OCI-LY3 (cell line): ENCODE results near the gene CAPN15.

Experiments used
- H2AFZ ChIP-seq: fragments of 200-600, 300-600 bp; shearing (Covaris generic); 2 replicates; pipeline ENCODE4 v1.6.0; 2014; ENCODE audit warnings: antibody characterized with exemption, low read depth, low read length
- H3K27ac ChIP-seq: fragments of 200-600, 300-600 bp; sonication (generic); 2 replicates; pipeline ENCODE4 v1.5.1; 2014; ENCODE audit warnings: mild to moderate bottlenecking, low read length, moderate library complexity, mixed read lengths
- H3K27me3 ChIP-seq: fragments of 200-600, 300-600 bp; sonication (generic); 2 replicates; pipeline ENCODE4 v1.6.1; 2014; ENCODE audit warnings: low read depth, low read length, mixed read lengths
- H3K36me3 ChIP-seq: fragments of 200-600, 300-600 bp; sonication (generic); replicated peaks from 2 replicates; pipeline ENCODE3; 2014; ENCODE audit warnings: low read depth, low read length, mixed read lengths
- H3K4me1 ChIP-seq: fragments of 300-600, 200-600 bp; sonication (generic); 2 replicates; pipeline ENCODE4 v1.6.1; 2014; ENCODE audit warnings: low read length, mixed read lengths
- H3K4me2 ChIP-seq: fragments of 200-600, 300-600 bp; sonication (generic); 2 replicates; pipeline ENCODE4 v1.6.1; 2014; ENCODE audit warnings: low read length, mixed read lengths
- H3K4me3 ChIP-seq: fragments of 300-600, 200-600 bp; sonication (generic); 2 replicates; pipeline ENCODE4 v1.5.1; 2014; ENCODE audit warnings: antibody characterized with exemption, mild to moderate bottlenecking, low read length, moderate library complexity
- H3K79me2 ChIP-seq: fragments of 300-600, 200-600 bp; shearing (Covaris generic); 2 replicates; pipeline ENCODE4 v1.6.1; 2014; ENCODE audit warnings: mild to moderate bottlenecking, low read length, mixed read lengths
- H3K9ac ChIP-seq: fragments of 300-600, 200-600 bp; shearing (Covaris generic); 2 replicates; pipeline ENCODE4 v1.6.0; 2014; ENCODE audit warnings: mild to moderate bottlenecking, low read length, moderate library complexity
- H3K9me3 ChIP-seq: fragments of 200-600, 300-600 bp; shearing (Covaris generic); 2 replicates; pipeline ENCODE4 v1.6.1; 2014; ENCODE audit warnings: low read length, mixed read lengths; ENCODE audit not compliant: insufficient read depth
- H4K20me1 ChIP-seq: fragments of 200-600, 300-600 bp; sonication (generic); 2 replicates; pipeline ENCODE4 v1.6.1; 2016; ENCODE audit warnings: low read length, mixed read lengths; ENCODE audit not compliant: insufficient read depth
- CTCF ChIP-seq: fragments of 200-600, 300-600 bp; sonication (generic); IDR thresholded peaks from 2 replicates; pipeline ENCODE4 v1.5.1; 2014; ENCODE audit warnings: antibody characterized with exemption, low read length, low read depth
- EZH2phosphoT487 ChIP-seq: fragments of 200-600 bp; shearing (Covaris generic); IDR thresholded peaks from 2 replicates; pipeline ENCODE4 v1.6.1; 2018; ENCODE audit warnings: antibody characterized with exemption, mixed run types, low read depth

The CAPN15 gene

GRCh38 chr16:531494-532125 lies 4.1 kb downstream of the CAPN15 start:
- TF ChIP-seq CTCF = no peak
- no peak overlapping the region for H2AFZ ChIP-seq
- peaks cover 7% of the 10 kb centered on the region for H3K4me1 ChIP-seq
- H3K9me3 ChIP-seq = no peaks in the 10 kb centered on the region
- H3K4me3 ChIP-seq = no peak overlapping the region
- peaks cover 96% of the 10 kb centered on the region for H3K79me2 ChIP-seq
- no peak overlapping the region for H3K27ac ChIP-seq
- no peak overlapping the region for H3K9ac ChIP-seq
- H4K20me1 ChIP-seq = peaks cover 43% of the 10 kb centered on the region
- H3K36me3 ChIP-seq = peaks cover 6% of the 10 kb centered on the region
- H3K27me3 ChIP-seq = no peaks in the 10 kb centered on the region
- H3K4me2 ChIP-seq = no peak overlapping the region

- H3K4me3 ChIP-seq = no peak overlapping the region
- H3K9ac ChIP-seq = no peak overlapping the region
- no peak overlapping the region for H3K4me2 ChIP-seq
- no peaks in the 10 kb centered on the region for H3K9me3 ChIP-seq
- peaks cover 100% of the 10 kb centered on the region for H3K79me2 ChIP-seq
- no peak overlapping the region for H3K27ac ChIP-seq
- no peaks in the 10 kb centered on the region for H3K27me3 ChIP-seq
- no peak for TF ChIP-seq CTCF
- no peak for TF ChIP-seq EZH2phosphoT487
- H3K4me1 ChIP-seq = peaks cover 7% of the 10 kb centered on the region
- H2AFZ ChIP-seq = no peak overlapping the region
- H4K20me1 ChIP-seq = peaks cover 43% of the 10 kb centered on the region
- peaks cover 6% of the 10 kb centered on the region for H3K36me3 ChIP-seq
These were observed 6.0 kb downstream of the CAPN15 start for GRCh38 chr16:533391-534123.

GRCh38 chr16:534135-534534 lies 6.6 kb downstream of the CAPN15 start:
- H3K9me3 ChIP-seq = no peaks in the 10 kb centered on the region
- H3K9ac ChIP-seq = no peak overlapping the region
- H3K27me3 ChIP-seq = no peaks in the 10 kb centered on the region
- peaks cover 5% of the 10 kb centered on the region for H3K4me1 ChIP-seq
- peaks cover 40% of the 10 kb centered on the region for H4K20me1 ChIP-seq
- peaks cover 6% of the 10 kb centered on the region for H3K36me3 ChIP-seq
- no peak overlapping the region for H3K27ac ChIP-seq
- no peak overlapping the region for H3K4me2 ChIP-seq
- no peak overlapping the region for H2AFZ ChIP-seq
- H3K4me3 ChIP-seq = no peak overlapping the region
- peaks cover 100% of the 10 kb centered on the region for H3K79me2 ChIP-seq
- TF ChIP-seq EZH2phosphoT487 (no peak), CTCF (no peak)

GRCh38 chr16:534856-535445 lies 7.4 kb downstream of the CAPN15 start:
- TF ChIP-seq CTCF = no peak
- TF ChIP-seq EZH2phosphoT487 = no peak
- Histone ChIP-seq H3K27ac (no peak overlapping the region), H2AFZ (no peak overlapping the region), H3K36me3 (peaks cover 2% of the 10 kb centered on the region), H3K79me2 (peaks cover 100% of the 10 kb centered on the region), H3K27me3 (no peaks in the 10 kb centered on the region), H3K9me3 (no peaks in the 10 kb centered on the region), H3K4me2 (no peak overlapping the region), H3K9ac (no peak overlapping the region), H3K4me3 (no peak overlapping the region), H3K4me1 (no peaks in the 10 kb centered on the region), H4K20me1 (peaks cover 39% of the 10 kb centered on the region)
